ENCODE measurements around the gene NUDT9.
"Not testable (repeated sequence)": the region's sequence is repeated elsewhere in the genome, so short reads cannot be mapped to it uniquely, and the experiment has no call there.

NUDT9 gene

GRCh38 chr4:87399954-87400353 is 22.4 kb upstream of the NUDT9 start:
- no peak for DNase-seq (ENCODE audit: extremely low read depth, low read depth)
- no peak for TF ChIP-seq CTCF (IDR thresholded peaks at IDR 0.05; ENCODE audit: low read depth, low read length)

- DNase-seq (ENCODE audit: extremely low read depth, low read depth), result not testable (repeated sequence)
Measured at GRCh38 chr4:87403732-87404131, 18.6 kb upstream of the NUDT9 start.

- DNase-seq (ENCODE audit: extremely low read depth, low read depth), result no peak
- TF ChIP-seq CTCF (IDR thresholded peaks at IDR 0.05; ENCODE audit: low read depth, low read length), result no peak
Measured at GRCh38 chr4:87405211-87405820, 17.1 kb upstream of the NUDT9 start.

GRCh38 chr4:87406462-87406861 is 15.9 kb upstream of the NUDT9 start:
- DNase-seq (ENCODE audit: extremely low read depth, low read depth), result no peak
- no peak for TF ChIP-seq CTCF (IDR thresholded peaks at IDR 0.05; ENCODE audit: low read depth, low read length)

- DNase-seq (ENCODE audit: extremely low read depth, low read depth), result not testable (repeated sequence)
Measured at GRCh38 chr4:87406902-87407301, 15.5 kb upstream of the NUDT9 start.

- no peak for DNase-seq (ENCODE audit: extremely low read depth, low read depth)
- no peak for TF ChIP-seq CTCF (IDR thresholded peaks at IDR 0.05; ENCODE audit: low read depth, low read length)
Measured at GRCh38 chr4:87409420-87409939, 12.9 kb upstream of the NUDT9 start.

GRCh38 chr4:87410157-87410556 is 12.2 kb upstream of the NUDT9 start:
- no peak for TF ChIP-seq CTCF (IDR thresholded peaks at IDR 0.05; ENCODE audit: low read depth, low read length)
- DNase-seq (ENCODE audit: extremely low read depth, low read depth), result no peak

GRCh38 chr4:87410679-87411078 is 11.7 kb upstream of the NUDT9 start:
- no peak for DNase-seq (ENCODE audit: extremely low read depth, low read depth)

More at GRCh38 chr4:87410679-87411078, 11.7 kb upstream of the NUDT9 start:
- TF ChIP-seq CTCF (IDR thresholded peaks at IDR 0.05; ENCODE audit: low read depth, low read length), result no peak
